ENCODE results near the gene EIPR1.

Gene EIPR1

DNA sequence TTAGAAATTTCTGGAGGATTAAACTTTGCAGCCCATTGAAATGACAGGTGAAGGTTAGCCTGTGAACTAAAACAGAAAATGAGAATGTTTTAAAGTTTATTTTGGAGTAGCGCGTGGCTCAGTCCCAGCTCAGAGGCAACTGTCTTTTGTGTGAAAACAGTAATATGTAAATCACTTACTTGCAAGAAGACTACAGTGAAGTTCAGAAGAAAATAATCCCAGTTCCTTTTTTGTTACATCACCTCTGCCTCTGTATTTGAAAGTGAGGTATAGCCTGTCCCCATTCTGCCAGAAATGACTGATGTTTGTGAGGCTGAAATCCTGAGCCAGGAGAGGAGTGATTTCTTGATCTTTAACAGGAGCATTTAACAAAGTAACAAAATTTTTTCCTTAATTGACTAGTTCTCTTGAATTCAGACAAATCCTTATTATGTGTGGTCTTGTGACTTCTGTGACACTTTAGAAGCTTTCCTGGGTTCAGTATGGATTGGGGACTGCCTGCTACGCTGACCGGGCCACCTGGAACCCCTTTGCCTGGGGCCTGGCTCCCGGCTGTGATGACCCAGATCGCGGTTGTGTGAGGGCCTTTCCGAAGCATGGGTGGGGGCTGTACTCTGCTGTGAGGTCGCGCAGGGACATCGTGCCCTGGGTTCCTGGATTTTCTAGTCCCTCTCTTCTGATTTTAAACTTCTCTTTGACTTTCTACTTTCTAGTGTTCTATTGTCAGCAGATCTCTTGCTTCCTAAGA, 26.1 kb upstream of the EIPR1 start:
- TF ChIP-seq, protein P1, sequence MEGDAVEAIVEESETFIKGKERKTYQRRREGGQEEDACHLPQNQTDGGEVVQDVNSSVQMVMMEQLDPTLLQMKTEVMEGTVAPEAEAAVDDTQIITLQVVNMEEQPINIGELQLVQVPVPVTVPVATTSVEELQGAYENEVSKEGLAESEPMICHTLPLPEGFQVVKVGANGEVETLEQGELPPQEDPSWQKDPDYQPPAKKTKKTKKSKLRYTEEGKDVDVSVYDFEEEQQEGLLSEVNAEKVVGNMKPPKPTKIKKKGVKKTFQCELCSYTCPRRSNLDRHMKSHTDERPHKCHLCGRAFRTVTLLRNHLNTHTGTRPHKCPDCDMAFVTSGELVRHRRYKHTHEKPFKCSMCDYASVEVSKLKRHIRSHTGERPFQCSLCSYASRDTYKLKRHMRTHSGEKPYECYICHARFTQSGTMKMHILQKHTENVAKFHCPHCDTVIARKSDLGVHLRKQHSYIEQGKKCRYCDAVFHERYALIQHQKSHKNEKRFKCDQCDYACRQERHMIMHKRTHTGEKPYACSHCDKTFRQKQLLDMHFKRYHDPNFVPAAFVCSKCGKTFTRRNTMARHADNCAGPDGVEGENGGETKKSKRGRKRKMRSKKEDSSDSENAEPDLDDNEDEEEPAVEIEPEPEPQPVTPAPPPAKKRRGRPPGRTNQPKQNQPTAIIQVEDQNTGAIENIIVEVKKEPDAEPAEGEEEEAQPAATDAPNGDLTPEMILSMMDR (IDR thresholded peaks at IDR 0.05; ENCODE audit: insufficient read depth, low read depth, low read length, missing control alignments): no peak
- DNase-seq (ENCODE audit: low read depth): no peak
- no peak overlapping the region for H3K4me3 ChIP-seq (ENCODE audit: low read length)

DNA sequence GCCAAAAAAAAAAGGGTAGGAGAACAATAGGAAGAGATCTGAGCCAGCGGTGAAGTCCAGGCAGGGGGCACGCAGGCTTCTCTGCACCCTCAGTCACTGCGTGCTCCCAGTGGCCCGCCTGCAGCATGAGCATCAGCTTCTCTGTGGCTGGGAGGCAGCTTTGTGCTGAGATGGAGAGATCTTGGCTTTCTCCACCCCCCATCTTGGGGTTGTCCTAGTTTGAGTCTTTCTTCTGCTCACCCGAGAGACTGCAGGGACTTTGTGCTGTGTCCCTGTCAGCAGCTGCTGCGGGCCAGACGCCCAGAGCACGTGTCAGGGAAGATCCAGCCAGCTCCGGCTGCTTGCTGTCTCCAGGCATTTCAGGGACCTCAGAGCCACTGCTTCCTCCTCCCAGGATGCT, 22.2 kb upstream of the EIPR1 start:
- TF ChIP-seq, protein P1 (IDR thresholded peaks at IDR 0.05; ENCODE audit: insufficient read depth, low read depth, low read length, missing control alignments): no peak
- no peak for DNase-seq (ENCODE audit: low read depth)
- no peak overlapping the region for H3K4me3 ChIP-seq (ENCODE audit: low read length)

DNA sequence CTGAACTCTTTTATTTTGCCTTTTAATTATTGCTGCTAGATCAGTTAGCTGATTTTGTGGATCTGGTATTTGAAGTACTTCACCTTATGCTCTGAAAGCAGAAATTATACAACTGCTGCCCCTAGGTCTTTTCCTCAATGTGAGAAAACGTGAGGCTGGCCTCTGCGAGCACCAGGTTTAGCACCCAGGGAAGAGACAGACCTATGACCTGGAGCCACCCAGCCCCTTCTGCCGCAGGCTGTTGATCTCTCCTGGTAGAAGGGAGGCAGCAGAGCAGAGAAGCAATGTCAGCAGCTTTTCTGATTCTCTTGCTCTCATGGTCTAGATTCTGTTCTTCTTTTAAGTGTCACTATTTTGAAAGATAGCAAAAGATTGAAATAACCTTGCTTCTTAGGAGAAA, 21.8 kb upstream of the EIPR1 start:
- TF ChIP-seq, protein P1 (IDR thresholded peaks at IDR 0.05; ENCODE audit: insufficient read depth, low read depth, low read length, missing control alignments): no peak
- no peak for DNase-seq (ENCODE audit: low read depth)
- no peak overlapping the region for H3K4me3 ChIP-seq (ENCODE audit: low read length)

DNA sequence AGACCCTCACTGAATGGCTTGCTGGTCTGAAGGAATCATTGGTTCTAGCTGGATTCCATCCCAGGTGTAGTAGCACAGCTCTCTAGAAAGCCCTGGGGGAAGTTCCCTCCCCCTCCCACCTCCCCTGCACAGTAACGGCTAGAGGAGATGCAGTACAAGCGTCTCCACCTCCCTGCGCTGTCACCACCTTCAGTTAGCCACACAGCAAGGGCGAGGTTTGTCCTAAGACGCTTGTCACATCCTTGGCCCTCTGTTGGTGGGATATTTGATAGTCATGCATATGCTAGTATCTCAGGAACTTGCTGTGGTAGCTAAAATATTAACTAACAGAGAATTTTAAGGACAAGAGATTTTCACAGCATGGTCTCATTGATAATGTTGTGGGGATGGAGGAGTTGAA, 21.2 kb upstream of the EIPR1 start:
- no peak for DNase-seq (ENCODE audit: low read depth)
- TF ChIP-seq, protein P1 (IDR thresholded peaks at IDR 0.05; ENCODE audit: insufficient read depth, low read depth, low read length, missing control alignments): no peak
- no peak overlapping the region for H3K4me3 ChIP-seq (ENCODE audit: low read length)

DNA sequence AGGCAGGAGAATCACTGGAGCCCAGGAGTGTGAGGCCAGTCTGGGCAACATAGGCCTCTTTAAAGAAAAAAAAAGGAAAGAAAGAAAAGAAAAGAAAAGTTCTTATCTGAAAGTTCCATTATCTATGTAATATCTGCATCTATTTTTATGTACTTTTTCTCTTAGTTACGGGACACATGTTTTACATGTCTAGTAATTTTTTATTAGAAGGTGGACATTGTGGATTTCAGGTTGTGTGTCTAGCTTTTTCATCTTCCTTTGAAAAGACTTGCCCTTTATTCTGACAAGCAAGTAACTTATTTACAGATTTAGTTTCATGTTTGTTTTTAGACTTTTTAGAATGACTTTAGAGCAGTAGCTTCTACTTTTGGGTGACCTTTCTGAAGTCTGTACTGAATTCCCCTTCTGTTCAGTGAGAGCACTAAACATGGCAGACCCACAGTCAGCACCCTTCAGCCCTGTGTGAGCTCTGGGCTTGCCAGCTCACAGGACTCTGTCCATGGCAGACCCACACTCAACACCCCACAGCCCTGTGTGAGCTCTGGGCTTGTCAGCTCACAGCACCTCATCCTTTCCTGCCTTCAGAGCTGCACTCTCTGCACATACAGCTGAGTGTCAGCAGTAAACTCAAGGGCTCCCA, 19.4 kb upstream of the EIPR1 start:
- no peak for DNase-seq (ENCODE audit: low read depth)
- no peak overlapping the region for H3K4me3 ChIP-seq (ENCODE audit: low read length)
- TF ChIP-seq, protein P1 (IDR thresholded peaks at IDR 0.05; ENCODE audit: insufficient read depth, low read depth, low read length, missing control alignments): no peak

DNA sequence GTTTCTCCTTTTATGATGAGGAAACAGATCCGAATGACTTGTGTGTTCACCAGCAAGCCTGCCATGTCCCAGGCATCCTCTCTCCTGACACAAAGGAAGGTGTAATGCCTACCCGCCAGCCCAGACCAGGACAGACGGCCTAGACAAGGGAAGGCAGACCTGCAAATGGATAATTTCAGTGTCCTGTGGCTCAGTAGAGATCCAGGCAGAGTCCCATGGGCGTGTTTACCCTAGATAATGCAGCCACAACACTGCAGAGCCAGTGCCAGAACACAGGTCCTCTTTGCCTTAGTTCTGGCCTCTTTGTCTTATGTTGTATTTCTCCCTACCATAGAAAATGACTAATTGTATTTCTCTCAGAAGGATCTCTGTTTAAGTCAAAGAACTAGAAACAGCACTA, 14.6 kb upstream of the EIPR1 start:
- TF ChIP-seq, protein P1 (IDR thresholded peaks at IDR 0.05; ENCODE audit: insufficient read depth, low read depth, low read length, missing control alignments): no peak
- no peak for DNase-seq (ENCODE audit: low read depth)
- H3K4me3 ChIP-seq (ENCODE audit: low read length): no peak overlapping the region

Measured in epithelial cell of esophagus (primary cell).